H1 (cell line): ENCODE results near the gene PRUNE1. TPM values are rescaled to one million over a fixed set of nuclear protein-coding genes. Genes with fewer than 3 reads are reported as not detected.

ENCODE experiments used
- CTCF ChIA-PET: fragments of 300-600 bp; sonication (Branson Sonifier 250); formaldehyde crosslinking; loops from one replicate; lab custom pipeline; 2021; ENCODE audit not compliant: partially characterized antibody; lab: Charles Lee
- POLR2A ChIA-PET: fragments of 300-600 bp; sonication (Branson Sonifier 250); formaldehyde crosslinking; loops from one replicate; lab custom pipeline; 2021; ENCODE audit warnings: inconsistent platforms; ENCODE audit not compliant: partially characterized antibody; lab: Charles Lee
- DNase-seq, 2 experiments: peaks; one replicate each; pipeline versions ENCODE4 v3.0.0 to v3.0.0-alpha.2; 2010 to 2022; ENCODE audit warnings: low spot score in 2 of 2, low read depth in 1 of 2, mixed read lengths in 1 of 2
- FAIRE-seq: peaks from 2 replicates; lab custom pipeline; 2011; peaks lifted over from hg19 to GRCh38; lab: Jason Lieb, UNC
- H2AFZ ChIP-seq: 2 replicates; pipeline ENCODE4 v1.8.1; 2012; ENCODE audit warnings: low read length, inconsistent platforms
- H2AK5ac ChIP-seq: 2 replicates; pipeline ENCODE4 v1.6.1; 2013; ENCODE audit warnings: low read depth, low read length
- H2BK120ac ChIP-seq: replicated peaks from 2 replicates; pipeline ENCODE3; 2013; ENCODE audit warnings: low read depth, low read length, inconsistent platforms
- H2BK12ac ChIP-seq: 2 replicates; pipeline ENCODE4 v1.6.1; 2013; ENCODE audit warnings: low read depth, low read length
- H2BK15ac ChIP-seq: 2 replicates; pipeline ENCODE4 v1.6.1; 2013; ENCODE audit warnings: low read length
- H2BK20ac ChIP-seq: 2 replicates; pipeline ENCODE4 v1.6.1; 2013; ENCODE audit warnings: low read length
- H2BK5ac ChIP-seq: 2 replicates; pipeline ENCODE4 v1.6.1; 2013; ENCODE audit warnings: low read depth, low read length
- H3K14ac ChIP-seq: 2 replicates; pipeline ENCODE4 v1.6.1; 2013; ENCODE audit warnings: inconsistent platforms; ENCODE audit not compliant: insufficient read length
- H3K18ac ChIP-seq: 2 replicates; pipeline ENCODE4 v1.6.1; 2013; ENCODE audit warnings: low read length; ENCODE audit errors: extremely low read depth
- H3K23ac ChIP-seq: 2 replicates; pipeline ENCODE4 v1.6.1; 2013; ENCODE audit warnings: inconsistent platforms; ENCODE audit not compliant: insufficient read length
- H3K23me2 ChIP-seq: 2 replicates; pipeline ENCODE4 v1.6.1; 2013; ENCODE audit warnings: low read depth, low read length
- H3K27ac ChIP-seq: 2 replicates; pipeline ENCODE4 v1.6.1; 2011; ENCODE audit warnings: low read depth, low read length, inconsistent platforms
- H3K27me3 ChIP-seq, 4 experiments: replicated peaks in 1 of 4; 1 replicate in 1 of 4; 2 replicates in 3 of 4; pipeline versions ENCODE4 v1.6.1 to v1.8.1; 2011 to 2013; ENCODE audit warnings: low read length in 3 of 4, mild to moderate bottlenecking in 3 of 4, inconsistent platforms in 2 of 4, mixed read lengths in 2 of 4, moderate library complexity in 1 of 4; ENCODE audit not compliant: control insufficient read depth in 3 of 4, insufficient read depth in 3 of 4; ENCODE audit errors: extremely low read depth in 1 of 4
- H3K36me3 ChIP-seq, 4 experiments: 2 replicates each; pipeline versions ENCODE4 v1.6.1 to v1.8.1; 2011 to 2013; ENCODE audit warnings: mild to moderate bottlenecking in 4 of 4, low read length in 3 of 4, moderate library complexity in 2 of 4, control low read depth in 1 of 4, inconsistent platforms in 1 of 4; ENCODE audit not compliant: insufficient read depth in 4 of 4, control insufficient read depth in 2 of 4
- H3K4ac ChIP-seq: replicated peaks from 2 replicates; pipeline ENCODE3; 2013; ENCODE audit warnings: low read length, low read depth, mixed read lengths, inconsistent platforms; ENCODE audit not compliant: insufficient read length
- H3K4me1 ChIP-seq, 4 experiments: replicated peaks in 1 of 4; 1 replicate in 1 of 4; 2 replicates in 3 of 4; pipeline versions ENCODE4 v1.6.1 to v1.8.1; 2011 to 2013; ENCODE audit warnings: low read length in 3 of 4, inconsistent platforms in 2 of 4, mixed read lengths in 1 of 4; ENCODE audit not compliant: insufficient read depth in 4 of 4, control insufficient read depth in 3 of 4
- H3K4me2 ChIP-seq, 2 experiments: 2 replicates each; pipeline versions ENCODE4 v1.6.1 to v1.8.1; 2011 to 2013; ENCODE audit warnings: low read depth in 2 of 2, low read length in 2 of 2, control low read depth in 1 of 2, inconsistent platforms in 1 of 2, mild to moderate bottlenecking in 1 of 2; ENCODE audit not compliant: insufficient read depth in 1 of 2
- H3K4me3 ChIP-seq, 4 experiments: fragments of 200-600, 300-600 bp in 1 of 4; sonication (generic), shearing (Covaris generic), sonication (Bioruptor Twin) in 1 of 4; 2 replicates each; pipeline versions ENCODE4 v1.5.1 to v1.8.1; 2011 to 2016; ENCODE audit warnings: low read length in 4 of 4, low read depth in 3 of 4, control low read depth in 2 of 4, inconsistent platforms in 2 of 4, mild to moderate bottlenecking in 2 of 4, mixed read lengths in 1 of 4, moderate library complexity in 1 of 4; ENCODE audit not compliant: insufficient read depth in 2 of 4; ENCODE audit errors: extremely low read depth in 1 of 4
- H3K56ac ChIP-seq: replicated peaks from 2 replicates; pipeline ENCODE3; 2013; ENCODE audit warnings: low read depth, mild to moderate bottlenecking, mixed read lengths, low read length, inconsistent platforms; ENCODE audit not compliant: insufficient read length
- H3K79me1 ChIP-seq: 2 replicates; pipeline ENCODE4 v1.6.1; 2013; ENCODE audit warnings: low read depth, low read length, control low read depth
- H3K79me2 ChIP-seq, 2 experiments: 2 replicates each; pipeline versions ENCODE4 v1.6.1 to v1.8.1; 2012 to 2013; ENCODE audit warnings: low read length in 2 of 2, mild to moderate bottlenecking in 2 of 2, inconsistent platforms in 1 of 2; ENCODE audit not compliant: insufficient read depth in 2 of 2, control insufficient read depth in 1 of 2
- H3K9ac ChIP-seq, 4 experiments: replicated peaks in 1 of 4; 1 replicate in 1 of 4; 2 replicates in 3 of 4; pipeline versions ENCODE4 v1.6.1 to v1.8.1; 2011 to 2013; ENCODE audit warnings: low read depth in 3 of 4, low read length in 3 of 4, control low read depth in 2 of 4, mild to moderate bottlenecking in 2 of 4, moderate library complexity in 2 of 4, inconsistent platforms in 1 of 4; ENCODE audit errors: extremely low read depth in 1 of 4
- H3K9me3 ChIP-seq, 2 experiments: 2 replicates each; pipeline versions ENCODE4 v1.6.1 to v1.8.1; 2012 to 2013; ENCODE audit warnings: mild to moderate bottlenecking in 2 of 2, moderate library complexity in 2 of 2, control low read depth in 1 of 2, inconsistent platforms in 1 of 2, low read depth in 1 of 2, low read length in 1 of 2, mixed read lengths in 1 of 2; ENCODE audit not compliant: insufficient read depth in 2 of 2
- H4K20me1 ChIP-seq, 2 experiments: replicated peaks in 1 of 2; 2 replicates each; pipeline versions ENCODE3 to v1.8.1; 2011 to 2013; ENCODE audit warnings: inconsistent platforms in 2 of 2, low read length in 2 of 2, mild to moderate bottlenecking in 1 of 2; ENCODE audit not compliant: insufficient read depth in 2 of 2, control insufficient read depth in 1 of 2
- H4K5ac ChIP-seq: 2 replicates; pipeline ENCODE4 v1.6.1; 2013; ENCODE audit warnings: low read length, low read depth, mixed read lengths, inconsistent platforms; ENCODE audit not compliant: insufficient read length
- H4K8ac ChIP-seq: 2 replicates; pipeline ENCODE4 v1.8.0; 2013; ENCODE audit warnings: mild to moderate bottlenecking, moderate library complexity, low read length, inconsistent platforms; ENCODE audit not compliant: insufficient read depth; ENCODE audit errors: extremely low read depth
- H4K91ac ChIP-seq: replicated peaks from 2 replicates; pipeline ENCODE3; 2013; ENCODE audit warnings: low read length, mixed read lengths, inconsistent platforms; ENCODE audit not compliant: insufficient read length
- MAFK ChIP-seq: IDR thresholded peaks from 2 replicates; pipeline ENCODE4 v1.6.1; 2012; ENCODE audit warnings: low read depth, mild to moderate bottlenecking, improper control_type of control experiment, low read length
- POLR2A ChIP-seq, 2 experiments: IDR thresholded peaks; 1 replicate in 1 of 2; 2 replicates in 1 of 2; pipeline ENCODE4 v1.6.1; 2011; ENCODE audit warnings: low read depth in 2 of 2, low read length in 2 of 2, mild to moderate bottlenecking in 2 of 2; ENCODE audit errors: control extremely low read depth in 1 of 2
- SIN3A ChIP-seq, 2 experiments: IDR thresholded peaks in 1 of 2; conservative IDR thresholded peaks in 1 of 2; 2 replicates each; pipeline ENCODE4 v1.6.1; 2011 to 2012; ENCODE audit warnings: low read length in 2 of 2, improper control_type of control experiment in 1 of 2, low read depth in 1 of 2, mild to moderate bottlenecking in 1 of 2
- WGBS, 2 experiments: shearing (Covaris generic) in 1 of 2; methylation state at CpG; one replicate each; pipeline versions ENCODE4 v1.1.6 to v1.1.7; 2013 to 2015; ENCODE audit warnings: low lambda C conversion rate in 2 of 2, mixed read lengths in 2 of 2, inconsistent platforms in 1 of 2, low coverage in 1 of 2, missing lambda C conversion rate in 1 of 2; ENCODE audit not compliant: insufficient replicate concordance in 2 of 2, insufficient coverage in 1 of 2, insufficient read length in 1 of 2; ENCODE audit errors: extremely low coverage in 1 of 2, missing lambda C conversion rate in 1 of 2; 5-methylcytosine and 5-hydroxymethylcytosine counted together
- polyA plus RNA-seq, 7 experiments: library from polyadenylated mRNA; depleted of rRNA in 3 of 7; stranded (reverse) in 5 of 7; unstranded in 2 of 7; fragments of >200 nt in 5 of 7; fragments of 200-250 nt in 2 of 7; gene quantifications; 1 replicate in 5 of 7; 2 replicates in 1 of 7; 4 replicates in 1 of 7; pipeline versions ENCODE4 v1.2.1 to v1.2.3, GENCODE V29; 2011 to 2013; ENCODE audit warnings: missing spikeins in 2 of 7, mixed read lengths in 2 of 7
- total RNA-seq: library from RNA; stranded (reverse); fragmentation: NEBNext Ultra II Directional; extraction: Animal tissue kit (Norgen Biotek cat#: 25700); gene quantifications from 2 replicates; pipeline ENCODE4 v1.2.1, GENCODE V29; 2021

The PRUNE1 gene
- total and polyA plus RNA-seq, 2 of the 8 experiments (the other 6 are each of a cell fraction or from before 2014, with no cell fraction given), result 32.8 to 54.2 TPM

- no peak for FAIRE-seq
- Histone ChIP-seq H3K56ac (no peak overlapping the region), H3K79me2 (peaks cover 21 to 61% of the 10 kb centered on the region in 2 experiments), H3K79me1 (peaks cover 17% of the 10 kb centered on the region), H4K5ac (peak overlapping the region; percentile 16), H2BK5ac (peak overlapping the region; percentile 71; the same call in 1 of the 2 replicates), H3K4me3 (peak overlapping the region; percentile 74 to 91 (median 80)), H2AFZ (no peak overlapping the region), H3K4me2 (peak overlapping the region; percentile 83 to 93), H3K27ac (peak overlapping the region; percentile 43; the same call in 1 of the 2 replicates), H3K36me3 (peaks cover 5 to 8% (median 8%) of the 10 kb centered on the region in 4 experiments; a peak in 6 of 8 replicates), H3K4ac (no peak overlapping the region), H2BK20ac (0 out of 2 replicates have a peak overlapping the region, but pooled peaks have one; percentile 72), H2BK120ac (no peak overlapping the region), H2BK12ac (0 out of 2 replicates have a peak overlapping the region, but pooled peaks have one; percentile 18), H2BK15ac (no peak overlapping the region), H4K91ac (peak overlapping the region; percentile 51), H3K23ac (no peak overlapping the region), H3K14ac (no peak overlapping the region), H3K4me1 (peaks cover 20 to 43% (median 34%) of the 10 kb centered on the region in 4 experiments), H3K23me2 (peaks cover 12% of the 10 kb centered on the region; the same call in 1 of the 2 replicates), H3K9ac (peak overlapping the region; percentile 52 to 80 (median 68); a peak in 6 of 7 replicates), H3K18ac (peak overlapping the region; percentile 4; the same call in 1 of the 2 replicates), H3K27me3 (no peaks in the 10 kb centered on the region), H4K20me1 (peaks cover 15 to 23% of the 10 kb centered on the region in 2 experiments), H4K8ac (peak overlapping the region; percentile 15; the same call in 1 of the 2 replicates), H2AK5ac (no peak overlapping the region), H3K9me3 (no peaks in the 10 kb centered on the region)
- DNase-seq, result peak in 1 of 2 experiments; percentile 59
- ChIA-PET CTCF (interaction anchor here (0.9 to 1.4 kb wide), 5 partner anchors 15 to 51 kb away, joined by 3 to 8 read pairs (median 4); no protein-coding TSS in a partner anchor), POLR2A (interaction anchor here (0.6 to 10.5 kb wide), 14 partner anchors 7 to 417 kb away, joined by 3 to 133 read pairs (median 6); partner anchors contain the start of genes ANXA9, ENSA, MCL1 and MINDY1)
- TF ChIP-seq MAFK (no peak), SIN3A (conservative IDR thresholded peaks at IDR 0.05 in 1 of 2, IDR thresholded peaks at IDR 0.05 in 1 of 2; ENCODE audit: low read depth in 1 of 2, low read length in 2 of 2) (0 out of 4 replicates have a peak, but pooled peaks of 1 of the 2 experiments have one; percentile 44), POLR2A (IDR thresholded peaks at IDR 0.05; ENCODE audit: control extremely low read depth in 1 of 2, low read depth in 2 of 2, low read length in 2 of 2) (peak in 1 of 2 experiments; percentile 60; a peak in 1 of 3 replicates)
- WGBS, 2 experiments, result 51% methylated on average over 15 of the region's 15 CpGs; no CpG with 5 or more reads in 1 of the 2 experiments
Measured at GRCh38 chr1:150973258-150973835, 34.9 kb upstream of the PRUNE1 start.
